GM12801 (cell line): Measurements from ENCODE around the gene FOXK1.

Experiments
- CTCF ChIP-seq: IDR thresholded peaks from one replicate; pipeline ENCODE4 v1.5.1; 2011; ENCODE audit warnings: control low read depth; ENCODE audit not compliant: insufficient read length; ENCODE audit errors: extremely low read depth

FOXK1 gene

DNA sequence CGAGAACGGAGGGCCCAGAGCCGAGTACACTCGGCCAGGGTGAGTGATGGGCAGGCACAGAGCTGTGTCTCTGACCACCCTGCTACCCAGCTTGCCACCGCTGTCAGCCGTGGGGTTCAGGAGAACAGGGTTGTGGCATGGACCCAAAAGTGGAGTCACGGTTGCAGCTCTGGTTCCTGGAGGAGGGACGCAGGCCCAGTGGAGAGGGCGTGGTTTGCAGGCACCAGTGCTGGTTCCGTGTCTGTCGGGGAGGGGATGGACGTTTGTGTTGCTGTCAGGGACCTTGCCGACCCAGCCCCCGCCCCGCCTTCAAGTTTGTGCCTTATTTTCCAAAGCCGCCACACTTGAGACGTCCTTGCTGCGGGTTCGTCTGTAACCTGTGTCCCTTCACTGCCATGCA is 48.2 kb downstream of the FOXK1 start:
- no peak for TF ChIP-seq CTCF

DNA sequence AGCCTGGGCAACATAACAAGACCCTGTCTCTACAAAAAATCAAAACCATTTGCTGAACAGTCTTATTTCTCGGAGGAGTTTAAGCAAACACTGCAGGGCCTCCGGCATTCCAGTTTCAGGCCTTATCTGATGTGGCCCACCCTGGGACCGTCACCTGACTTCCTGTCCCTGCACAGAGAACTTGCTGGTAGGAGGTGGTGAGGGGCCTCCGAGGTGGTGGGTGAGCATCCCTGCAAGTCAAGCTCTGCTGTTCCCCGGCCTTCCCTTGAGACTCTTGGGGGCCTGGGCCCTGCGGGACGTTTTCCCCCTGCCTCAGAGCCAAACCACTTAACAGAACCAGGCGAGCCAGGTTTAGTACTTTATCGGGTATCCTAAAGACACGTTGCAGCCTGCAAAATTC is 48.9 kb downstream of the FOXK1 start:
- no peak for TF ChIP-seq CTCF

GRCh38 chr7:4731803-4732202 is 49.7 kb downstream of the FOXK1 start:
- TF ChIP-seq CTCF, result no peak

DNA sequence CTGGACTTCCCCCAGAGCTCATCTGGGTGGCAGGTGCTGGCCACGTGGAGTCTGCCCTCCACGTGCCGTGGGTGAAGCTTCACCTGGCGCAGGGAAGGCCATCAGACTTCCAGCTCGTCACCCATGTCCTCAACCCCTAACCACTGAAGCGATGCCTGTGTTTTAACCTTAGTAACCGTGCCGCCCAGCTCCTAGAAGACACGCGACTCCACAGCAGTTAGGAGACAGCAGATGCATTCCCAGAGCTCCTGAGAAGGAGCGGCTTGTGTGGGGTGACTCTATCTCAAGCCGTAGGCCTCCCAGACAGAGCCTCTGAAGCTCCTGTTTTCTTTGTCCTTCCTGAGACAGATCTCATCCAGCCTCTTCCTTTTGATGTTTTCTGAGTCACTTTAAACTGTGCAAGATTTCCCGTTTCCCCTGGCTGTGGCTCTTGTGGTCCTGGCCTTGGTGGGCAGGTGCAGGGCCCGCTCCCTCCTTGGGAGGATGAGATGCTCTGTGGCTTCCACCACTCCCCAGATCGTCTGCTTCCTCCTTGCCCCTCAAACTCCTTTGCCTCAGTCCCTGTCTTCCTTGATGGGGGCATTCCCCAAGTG is 51.9 kb downstream of the FOXK1 start:
- no peak for TF ChIP-seq CTCF

GRCh38 chr7:4734587-4735345 is 52.7 kb downstream of the FOXK1 start:
- no peak for TF ChIP-seq CTCF

- no peak for TF ChIP-seq CTCF
These were observed 55.2 kb downstream of the FOXK1 start for GRCh38 chr7:4737300-4737699.

DNA sequence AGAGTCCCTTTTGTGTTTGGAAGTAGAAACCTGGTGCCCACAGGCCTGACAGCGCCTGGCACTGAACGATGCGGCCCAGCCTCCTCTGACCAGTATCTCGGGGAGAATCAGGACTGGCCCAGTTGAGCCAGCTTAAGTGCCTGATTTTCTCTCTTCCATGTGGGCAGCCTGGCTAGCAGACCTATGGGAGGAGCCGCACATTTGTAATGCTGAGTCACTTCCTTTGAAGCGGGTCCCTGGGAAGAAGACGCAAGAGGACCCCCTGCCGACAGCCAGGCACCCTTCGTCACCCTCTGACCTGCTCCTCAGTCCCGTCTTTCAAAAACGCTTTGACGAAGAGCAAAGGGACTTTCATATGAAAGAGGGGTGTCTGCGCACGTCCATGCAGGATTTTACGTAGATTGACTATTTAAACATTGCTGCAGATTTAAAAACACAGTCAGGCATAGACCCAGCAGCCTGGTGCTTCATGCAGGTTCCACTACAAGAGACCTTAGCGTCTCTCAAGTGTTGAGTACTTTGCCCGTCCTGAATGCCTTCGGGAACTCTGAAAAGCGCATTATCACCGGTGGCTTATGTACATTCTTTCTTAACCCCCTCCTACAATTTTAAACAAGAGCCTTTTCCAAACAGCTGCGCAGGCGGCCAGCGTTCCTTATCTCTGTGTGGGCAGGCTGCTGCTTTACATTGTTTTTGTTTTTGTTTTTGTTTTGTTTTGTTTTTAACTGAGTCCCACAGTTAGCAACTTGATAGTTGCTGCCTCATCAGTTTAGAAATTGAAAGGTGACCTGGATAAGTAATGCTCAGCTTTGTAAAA is 56.8 kb downstream of the FOXK1 start:
- no peak for TF ChIP-seq CTCF
